ENCODE measurements around the gene SOX15.

GRCh38 chr17:7541074-7541621 is 48.7 kb downstream of the SOX15 start:
- TF ChIP-seq CTCF (IDR thresholded peaks at IDR 0.05) (no peak), POLR2AphosphoS5 (IDR thresholded peaks at IDR 0.05) (no peak), EP300 (IDR thresholded peaks at IDR 0.05) (no peak)

Measured in suprapubic skin (tissue), 4 donors.